Spleen (tissue), 11 donors: ENCODE results near the gene MICU1. TPM values are rescaled to one million over a fixed set of nuclear protein-coding genes. Genes with fewer than 3 reads are reported as not detected.
A peak's percentile ranks its signal among the peaks of the same experiment; 100 is the strongest.

Experiments
- DNase-seq: peaks from one replicate; pipeline ENCODE4 v3.0.0-alpha.2; 2020
- H3K27ac ChIP-seq, 8 donors: fragments of 200-600 bp; sonication (generic) in 7 of 8; 1 replicate in 4 of 8; 2 replicates in 4 of 8; pipeline versions ENCODE4 v1.5.0 to v1.8.0; 2016 to 2021; ENCODE audit warnings: inconsistent platforms in 4 of 8, mild to moderate bottlenecking in 4 of 8, moderate library complexity in 1 of 8
- H3K27me3 ChIP-seq, 7 donors: fragments of 200-600 bp; sonication (generic) in 6 of 7; replicated peaks in 1 of 7; 1 replicate in 4 of 7; 2 replicates in 3 of 7; pipeline versions ENCODE4 v1.5.0 to v1.8.0; 2016 to 2021; ENCODE audit warnings: inconsistent platforms in 3 of 7, mild to moderate bottlenecking in 1 of 7
- H3K36me3 ChIP-seq, 6 donors: fragments of 200-600 bp; sonication (generic) in 5 of 6; 1 replicate in 4 of 6; 2 replicates in 2 of 6; pipeline versions ENCODE4 v1.5.0 to v1.8.0; 2016 to 2021; ENCODE audit warnings: inconsistent platforms in 2 of 6
- H3K4me1 ChIP-seq, 6 donors: fragments of 200-600 bp; sonication (generic) in 5 of 6; 1 replicate in 3 of 6; 2 replicates in 3 of 6; pipeline versions ENCODE4 v1.5.0 to v1.8.0; 2016 to 2021; ENCODE audit warnings: inconsistent platforms in 3 of 6
- H3K4me3 ChIP-seq, 8 donors: fragments of 200-600 bp; sonication (generic) in 7 of 8; 1 replicate in 4 of 8; 2 replicates in 4 of 8; pipeline versions ENCODE4 v1.5.0 to v1.8.0; 2016 to 2021; ENCODE audit warnings: inconsistent platforms in 4 of 8, mild to moderate bottlenecking in 4 of 8, moderate library complexity in 2 of 8
- H3K9me3 ChIP-seq, 8 donors: fragments of 200-600 bp; sonication (generic) in 7 of 8; 1 replicate in 4 of 8; 2 replicates in 4 of 8; pipeline versions ENCODE4 v1.5.0 to v1.8.0; 2016 to 2021; ENCODE audit warnings: inconsistent platforms in 4 of 8
- POLR2A ChIP-seq, 3 donors: fragments of 450-650 bp; IDR thresholded peaks; one replicate each; pipeline ENCODE4 v1.5.1; 2017; ENCODE audit warnings: antibody characterized with exemption in 3 of 3, mild to moderate bottlenecking in 1 of 3
- POLR2AphosphoS5 ChIP-seq, 3 donors: sonication (generic); formaldehyde crosslinking; IDR thresholded peaks; one replicate each; pipeline ENCODE4 v1.5.1; 2017; ENCODE audit warnings: antibody characterized with exemption in 3 of 3
- WGBS, 5 donors: extraction: QIAGEN DNeasy Blood & Tissue Kit in 3 of 5; methylation state at CpG; one replicate each; pipeline versions ENCODE4 v1.1.5 to v1.1.7; 2013 to 2018; 5-methylcytosine and 5-hydroxymethylcytosine counted together
- intact Hi-C: fragments of 100-400 bp; cut with DNase I; formaldehyde crosslinking; loops from one replicate; pipeline ENCODE4 v1.15.0; 2023; ENCODE audit warnings: low total_unique reads
- polyA plus RNA-seq, 3 donors: library from polyadenylated mRNA; stranded (reverse); fragments of 200-250 nt; gene quantifications; one replicate each; pipeline ENCODE4 v1.2.1, GENCODE V29; 2013
- total RNA-seq, 7 donors: library from RNA; depleted of rRNA in 3 of 7; stranded (reverse); fragments of >200 nt in 3 of 7; fragmentation: NEBNext Ultra II Directional in 4 of 7; extraction: Animal tissue kit (Norgen Biotek cat#: 25700) in 4 of 7; gene quantifications; one replicate each; pipeline versions ENCODE4 v1.1.0 to v1.2.1, GENCODE V29; 2016 to 2021
- TF ChIP-seq, protein P1 (sequence below), 11 experiments: fragments of 200-600 bp in 7 of 11; fragments of 450-650 bp in 4 of 11; sonication (generic) in 4 of 11; IDR thresholded peaks in 8 of 11; conservative IDR thresholded peaks in 3 of 11; 1 replicate in 7 of 11; 2 replicates in 4 of 11; pipeline versions ENCODE4 v1.4.0 to v1.8.0; 2016 to 2021; ENCODE audit warnings: antibody characterized with exemption in 11 of 11, inconsistent platforms in 4 of 11, mild to moderate bottlenecking in 1 of 11
- donor health status: healthy with polysubstance abuse.
- donor health status: DM: no; HTN: no; CAD: no; lungs with moderate emphysema.
- donor health status: DM: no; HTN: no; CAD: no.
- donor health status: Bipolar disorder and iron deficiency.
- donor health status: healthy.
- donor health status: DM: no; HTN: no; CAD: no.
- donor health status: DM: yes; HTN: yes; CAD: no.

Gene MICU1
- total and polyA plus RNA-seq, 10 donors, result 16.4 to 58.4 (median 46.5) TPM

DNA sequence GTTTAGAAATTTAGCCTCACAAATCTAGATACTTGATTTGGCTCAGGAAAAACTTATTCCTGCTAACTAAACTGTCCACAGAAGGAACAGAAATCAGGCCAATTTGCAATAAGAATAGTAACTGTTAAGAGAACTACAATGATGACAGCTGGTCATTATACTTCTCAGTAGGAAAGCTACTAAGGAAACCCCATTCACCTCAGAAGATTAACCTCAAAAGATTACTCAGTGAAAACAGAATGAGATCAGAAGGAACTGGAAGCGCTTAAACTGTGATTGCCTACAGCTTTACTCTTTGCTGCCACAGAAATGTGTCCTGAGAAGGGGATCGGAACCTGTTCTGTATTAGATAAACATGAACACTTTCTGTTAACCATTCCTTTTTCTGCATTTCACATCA, 246.8 kb downstream of the MICU1 start:
- H3K36me3 ChIP-seq, result peaks cover 0 to 27% (median 10%) of the 10 kb centered on the region in 6 donors
- 80 to 95% (median 95%) methylated on average over 2 of the region's 2 CpGs for WGBS, 5 donors
- no peaks in the 10 kb centered on the region for H3K27me3 ChIP-seq
- intact Hi-C loops, result no loop called here
- no peak overlapping the region for H3K4me3 ChIP-seq
- no peaks in the 10 kb centered on the region for H3K9me3 ChIP-seq
- no peaks in the 10 kb centered on the region for H3K4me1 ChIP-seq
- no peak for TF ChIP-seq POLR2A (IDR thresholded peaks at IDR 0.05)
- TF ChIP-seq POLR2AphosphoS5 (IDR thresholded peaks at IDR 0.05), result no peak
- TF ChIP-seq, protein P1, sequence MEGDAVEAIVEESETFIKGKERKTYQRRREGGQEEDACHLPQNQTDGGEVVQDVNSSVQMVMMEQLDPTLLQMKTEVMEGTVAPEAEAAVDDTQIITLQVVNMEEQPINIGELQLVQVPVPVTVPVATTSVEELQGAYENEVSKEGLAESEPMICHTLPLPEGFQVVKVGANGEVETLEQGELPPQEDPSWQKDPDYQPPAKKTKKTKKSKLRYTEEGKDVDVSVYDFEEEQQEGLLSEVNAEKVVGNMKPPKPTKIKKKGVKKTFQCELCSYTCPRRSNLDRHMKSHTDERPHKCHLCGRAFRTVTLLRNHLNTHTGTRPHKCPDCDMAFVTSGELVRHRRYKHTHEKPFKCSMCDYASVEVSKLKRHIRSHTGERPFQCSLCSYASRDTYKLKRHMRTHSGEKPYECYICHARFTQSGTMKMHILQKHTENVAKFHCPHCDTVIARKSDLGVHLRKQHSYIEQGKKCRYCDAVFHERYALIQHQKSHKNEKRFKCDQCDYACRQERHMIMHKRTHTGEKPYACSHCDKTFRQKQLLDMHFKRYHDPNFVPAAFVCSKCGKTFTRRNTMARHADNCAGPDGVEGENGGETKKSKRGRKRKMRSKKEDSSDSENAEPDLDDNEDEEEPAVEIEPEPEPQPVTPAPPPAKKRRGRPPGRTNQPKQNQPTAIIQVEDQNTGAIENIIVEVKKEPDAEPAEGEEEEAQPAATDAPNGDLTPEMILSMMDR (IDR thresholded peaks at IDR 0.05 in 8 of 11, conservative IDR thresholded peaks at IDR 0.05 in 3 of 11), result no peak
- no peak overlapping the region for H3K27ac ChIP-seq
- no peak for DNase-seq

DNA sequence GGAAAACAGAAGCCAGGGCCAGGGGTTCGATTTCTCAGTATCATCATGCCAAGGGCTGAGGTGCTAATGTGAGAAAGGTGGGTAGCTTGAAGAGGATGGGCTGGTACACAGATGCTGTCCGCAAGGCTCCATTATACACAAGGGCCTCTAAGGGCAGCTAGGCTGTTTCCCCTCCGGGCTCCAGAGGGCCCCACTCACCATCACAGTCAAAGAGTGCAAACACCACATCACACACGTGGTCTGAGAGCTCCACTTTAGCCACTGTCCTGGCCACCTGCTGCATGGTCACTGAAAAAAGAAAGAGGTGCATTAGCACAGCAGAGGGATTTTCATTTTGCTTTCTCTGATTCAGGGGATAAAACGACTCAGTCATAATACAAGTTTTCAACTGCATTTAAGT, 250.3 kb downstream of the MICU1 start:
- TF ChIP-seq, protein P1 (IDR thresholded peaks at IDR 0.05 in 8 of 11, conservative IDR thresholded peaks at IDR 0.05 in 3 of 11), result no peak
- TF ChIP-seq POLR2AphosphoS5 (IDR thresholded peaks at IDR 0.05) (no peak), POLR2A (IDR thresholded peaks at IDR 0.05) (no peak)
- Histone ChIP-seq H3K9me3 (no peaks in the 10 kb centered on the region), H3K27ac (no peak overlapping the region), H3K36me3 (peaks cover 0 to 58% (median 16%) of the 10 kb centered on the region in 6 donors), H3K4me1 (peaks cover 0 to 6% (median 2%) of the 10 kb centered on the region in 6 donors), H3K4me3 (no peak overlapping the region), H3K27me3 (no peaks in the 10 kb centered on the region)
- WGBS, 5 donors, result 70 to 87% (median 78%) methylated on average over 5 of the region's 5 CpGs
- intact Hi-C loops, result no loop called here
- no peak for DNase-seq

DNA sequence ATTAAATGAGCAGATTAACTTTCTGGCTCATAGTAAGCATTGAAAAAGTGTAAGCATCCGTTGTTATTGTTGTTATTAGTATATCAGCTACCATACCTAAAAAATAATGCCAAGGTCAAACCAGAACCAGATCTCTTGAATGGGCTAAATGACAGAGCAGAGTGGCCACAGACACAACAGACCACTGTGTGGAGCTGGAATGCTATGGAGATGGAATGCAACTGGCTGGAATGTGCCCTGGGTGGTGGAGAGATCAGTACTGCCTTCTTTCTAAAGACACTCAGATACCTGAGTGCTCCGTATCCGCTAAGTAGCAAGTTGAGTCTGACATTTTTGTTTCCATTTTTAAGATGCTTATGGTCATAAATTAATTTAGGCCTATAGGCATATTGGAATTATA, 250.7 kb downstream of the MICU1 start:
- 77 to 99% (median 94%) methylated on average over 3 of the region's 3 CpGs for WGBS, 5 donors
- intact Hi-C loops, result no loop called here

DNA sequence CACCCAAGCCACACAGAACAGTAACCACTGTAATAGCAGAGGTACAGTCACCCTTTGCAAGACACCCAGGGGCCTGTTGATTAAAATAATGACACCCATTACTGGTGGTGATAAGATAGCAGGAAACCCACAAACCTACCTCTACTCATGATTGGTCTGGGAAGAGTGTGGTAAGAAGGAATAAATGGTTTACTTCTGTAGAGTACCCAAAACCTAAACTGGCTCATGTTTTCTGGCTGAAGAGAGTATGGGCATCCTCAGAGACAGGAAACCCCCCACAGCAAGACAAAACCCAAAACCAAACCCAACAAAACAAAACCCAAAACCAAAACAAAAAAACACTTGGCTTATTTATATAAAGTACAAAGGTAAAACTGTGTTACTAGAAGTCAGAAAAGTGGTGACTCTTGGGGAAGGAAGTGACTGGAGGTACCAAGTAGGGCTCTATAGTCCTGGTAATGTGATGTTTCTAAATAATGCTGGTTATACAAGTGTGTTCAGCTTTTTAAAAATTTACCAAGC, 255.6 kb downstream of the MICU1 start:
- H3K36me3 ChIP-seq, result peaks cover 0 to 91% (median 25%) of the 10 kb centered on the region in 6 donors
- H3K27me3 ChIP-seq, result no peaks in the 10 kb centered on the region
- intact Hi-C loops, result no loop called here
- DNase-seq, result no peak
- no peak overlapping the region for H3K4me3 ChIP-seq
- peaks cover 0 to 27% (median 3%) of the 10 kb centered on the region in 6 donors for H3K4me1 ChIP-seq
- no peak for TF ChIP-seq POLR2AphosphoS5 (IDR thresholded peaks at IDR 0.05)
- TF ChIP-seq POLR2A (IDR thresholded peaks at IDR 0.05), result no peak
- TF ChIP-seq, protein P1 (IDR thresholded peaks at IDR 0.05 in 8 of 11, conservative IDR thresholded peaks at IDR 0.05 in 3 of 11), result no peak
- peak overlapping the region in 3 of 8 donors; percentile 30 to 36 (median 33) for H3K27ac ChIP-seq
- no peaks in the 10 kb centered on the region for H3K9me3 ChIP-seq

More for the DNA sequence above, 250.7 kb downstream of the MICU1 start:
- Histone ChIP-seq H3K4me1 (peaks cover 0 to 9% (median 3%) of the 10 kb centered on the region in 6 donors), H3K27ac (no peak overlapping the region), H3K36me3 (peaks cover 0 to 58% (median 16%) of the 10 kb centered on the region in 6 donors), H3K27me3 (no peaks in the 10 kb centered on the region), H3K9me3 (no peaks in the 10 kb centered on the region), H3K4me3 (no peak overlapping the region)
- TF ChIP-seq POLR2A (IDR thresholded peaks at IDR 0.05) (no peak), POLR2AphosphoS5 (IDR thresholded peaks at IDR 0.05) (no peak)
- TF ChIP-seq, protein P1 (IDR thresholded peaks at IDR 0.05 in 8 of 11, conservative IDR thresholded peaks at IDR 0.05 in 3 of 11), result no peak
- DNase-seq, result no peak
